Suprapubic skin (tissue), 4 donors: Measurements from ENCODE around the gene PDE6B. TPM values are rescaled to one million over a fixed set of nuclear protein-coding genes. Genes with fewer than 3 reads are reported as not detected.
A peak's percentile ranks its signal among the peaks of the same experiment; 100 is the strongest.

Experiments
- DNase-seq, 2 donors: peaks; one replicate each; pipeline ENCODE4 v3.0.0-alpha.2; 2019; ENCODE audit warnings: low spot score in 2 of 2
- H3K27ac ChIP-seq: fragments of 200-600 bp; sonication (generic); one replicate; pipeline ENCODE4 v1.5.1; 2019
- H3K27me3 ChIP-seq: fragments of 200-600 bp; sonication (generic); one replicate; pipeline ENCODE4 v1.5.1; 2019
- H3K36me3 ChIP-seq: fragments of 200-600 bp; sonication (generic); one replicate; pipeline ENCODE4 v1.5.1; 2019
- H3K4me1 ChIP-seq: fragments of 200-600 bp; sonication (generic); one replicate; pipeline ENCODE4 v1.5.1; 2019
- H3K4me3 ChIP-seq: fragments of 200-600 bp; sonication (generic); one replicate; pipeline ENCODE4 v1.5.1; 2019; ENCODE audit warnings: mild to moderate bottlenecking
- H3K9me3 ChIP-seq: fragments of 200-600 bp; sonication (generic); one replicate; pipeline ENCODE4 v1.5.1; 2019
- CTCF ChIP-seq, 2 donors: fragments of 200-600 bp in 1 of 2; fragments of 450-650 bp in 1 of 2; sonication (generic) in 1 of 2; IDR thresholded peaks; one replicate each; pipeline ENCODE4 v1.5.1; 2016 to 2019; ENCODE audit warnings: antibody characterized with exemption in 2 of 2, mild to moderate bottlenecking in 1 of 2, moderate library complexity in 1 of 2
- EP300 ChIP-seq: sonication (generic); formaldehyde crosslinking; IDR thresholded peaks from one replicate; pipeline ENCODE4 v1.6.1; 2017; ENCODE audit warnings: antibody characterized with exemption
- POLR2A ChIP-seq, 2 donors: fragments of 450-650 bp; IDR thresholded peaks; one replicate each; pipeline ENCODE4 v1.6.1; 2017; ENCODE audit warnings: antibody characterized with exemption in 2 of 2, mild to moderate bottlenecking in 2 of 2, moderate library complexity in 2 of 2
- POLR2AphosphoS5 ChIP-seq, 3 donors: sonication (generic); formaldehyde crosslinking; IDR thresholded peaks; one replicate each; pipeline ENCODE4 v1.6.1; 2017; ENCODE audit warnings: antibody characterized with exemption in 3 of 3
- WGBS: methylation state at CpG from one replicate; pipeline ENCODE4 v1.1.5; 2018; 5-methylcytosine and 5-hydroxymethylcytosine counted together
- total RNA-seq, 4 donors: library from RNA; depleted of rRNA; stranded (reverse); fragments of >200 nt; gene quantifications; one replicate each; pipeline ENCODE4 v1.1.0, GENCODE V29; 2016

The PDE6B gene
- total RNA-seq, 4 donors from 2014 or later = 0.95 to 9.5 TPM; not detected in 2

GRCh38 chr4:706834-707598 is 81.6 kb downstream of the PDE6B start:
- 47% methylated on average over 12 of the region's 21 CpGs for WGBS
- Histone ChIP-seq H3K9me3 (no peaks in the 10 kb centered on the region), H3K36me3 (no peaks in the 10 kb centered on the region), H3K4me3 (peak overlapping the region; percentile 96), H3K27ac (peak overlapping the region; percentile 24), H3K4me1 (peaks cover 61% of the 10 kb centered on the region), H3K27me3 (no peaks in the 10 kb centered on the region)
- TF ChIP-seq EP300 (no peak), CTCF (IDR thresholded peaks at IDR 0.05) (no peak), POLR2A (IDR thresholded peaks at IDR 0.05) (no peak), POLR2AphosphoS5 (IDR thresholded peaks at IDR 0.05) (no peak)
- no peak for DNase-seq

GRCh38 chr4:707929-708630 is 82.7 kb downstream of the PDE6B start:
- TF ChIP-seq POLR2AphosphoS5 (IDR thresholded peaks at IDR 0.05) = no peak
- TF ChIP-seq POLR2A (IDR thresholded peaks at IDR 0.05) = no peak
- TF ChIP-seq CTCF (IDR thresholded peaks at IDR 0.05) = no peak
- TF ChIP-seq EP300 = no peak
- H3K27ac ChIP-seq = no peak overlapping the region

GRCh38 chr4:708631-708933 is 83.2 kb downstream of the PDE6B start:
- no peak overlapping the region for H3K27ac ChIP-seq
- no peaks in the 10 kb centered on the region for H3K9me3 ChIP-seq
- TF ChIP-seq POLR2AphosphoS5 (IDR thresholded peaks at IDR 0.05) (no peak), CTCF (IDR thresholded peaks at IDR 0.05) (no peak), POLR2A (IDR thresholded peaks at IDR 0.05) (no peak), EP300 (no peak)
- no peaks in the 10 kb centered on the region for H3K27me3 ChIP-seq
- 79% methylated on average over 6 of the region's 6 CpGs for whole genome bisulfite sequencing
- no peak overlapping the region for H3K4me3 ChIP-seq
- DNase-seq = peak in 1 of 2 donors; percentile 69
- H3K4me1 ChIP-seq = peaks cover 64% of the 10 kb centered on the region
- H3K36me3 ChIP-seq = no peaks in the 10 kb centered on the region

More at GRCh38 chr4:707929-708630, 82.7 kb downstream of the PDE6B start:
- no peaks in the 10 kb centered on the region for H3K36me3 ChIP-seq
- 80% methylated on average over 2 of the region's 11 CpGs for WGBS
- no peaks in the 10 kb centered on the region for H3K27me3 ChIP-seq
- peaks cover 66% of the 10 kb centered on the region for H3K4me1 ChIP-seq
- H3K9me3 ChIP-seq = no peaks in the 10 kb centered on the region
- H3K4me3 ChIP-seq = peak overlapping the region; percentile 96
- DNase-seq = peak in 1 of 2 donors; percentile 80

GRCh38 chr4:709348-709747 is 84.0 kb downstream of the PDE6B start:
- peaks cover 56% of the 10 kb centered on the region for H3K4me1 ChIP-seq
- no peaks in the 10 kb centered on the region for H3K27me3 ChIP-seq
- H3K9me3 ChIP-seq = no peaks in the 10 kb centered on the region
- TF ChIP-seq POLR2AphosphoS5 (IDR thresholded peaks at IDR 0.05) (no peak), POLR2A (IDR thresholded peaks at IDR 0.05) (no peak), CTCF (IDR thresholded peaks at IDR 0.05) (no peak), EP300 (no peak)
- H3K36me3 ChIP-seq = no peaks in the 10 kb centered on the region
- H3K27ac ChIP-seq = no peak overlapping the region
- no peak overlapping the region for H3K4me3 ChIP-seq
- WGBS = 90% methylated on average over 6 of the region's 6 CpGs
- no peak for DNase-seq

GRCh38 chr4:710116-710515 is 84.7 kb downstream of the PDE6B start:
- no peak overlapping the region for H3K4me3 ChIP-seq
- H3K27ac ChIP-seq = no peak overlapping the region
- WGBS = 65% methylated on average over 9 of the region's 9 CpGs
- DNase-seq = no peak
- no peaks in the 10 kb centered on the region for H3K9me3 ChIP-seq
- peaks cover 48% of the 10 kb centered on the region for H3K4me1 ChIP-seq
- TF ChIP-seq CTCF (IDR thresholded peaks at IDR 0.05) (no peak), POLR2AphosphoS5 (IDR thresholded peaks at IDR 0.05) (no peak), EP300 (no peak)
- H3K36me3 ChIP-seq = no peaks in the 10 kb centered on the region
- H3K27me3 ChIP-seq = no peaks in the 10 kb centered on the region
